Measurements from ENCODE around the gene CACNG7.

CACNG7 gene

DNA sequence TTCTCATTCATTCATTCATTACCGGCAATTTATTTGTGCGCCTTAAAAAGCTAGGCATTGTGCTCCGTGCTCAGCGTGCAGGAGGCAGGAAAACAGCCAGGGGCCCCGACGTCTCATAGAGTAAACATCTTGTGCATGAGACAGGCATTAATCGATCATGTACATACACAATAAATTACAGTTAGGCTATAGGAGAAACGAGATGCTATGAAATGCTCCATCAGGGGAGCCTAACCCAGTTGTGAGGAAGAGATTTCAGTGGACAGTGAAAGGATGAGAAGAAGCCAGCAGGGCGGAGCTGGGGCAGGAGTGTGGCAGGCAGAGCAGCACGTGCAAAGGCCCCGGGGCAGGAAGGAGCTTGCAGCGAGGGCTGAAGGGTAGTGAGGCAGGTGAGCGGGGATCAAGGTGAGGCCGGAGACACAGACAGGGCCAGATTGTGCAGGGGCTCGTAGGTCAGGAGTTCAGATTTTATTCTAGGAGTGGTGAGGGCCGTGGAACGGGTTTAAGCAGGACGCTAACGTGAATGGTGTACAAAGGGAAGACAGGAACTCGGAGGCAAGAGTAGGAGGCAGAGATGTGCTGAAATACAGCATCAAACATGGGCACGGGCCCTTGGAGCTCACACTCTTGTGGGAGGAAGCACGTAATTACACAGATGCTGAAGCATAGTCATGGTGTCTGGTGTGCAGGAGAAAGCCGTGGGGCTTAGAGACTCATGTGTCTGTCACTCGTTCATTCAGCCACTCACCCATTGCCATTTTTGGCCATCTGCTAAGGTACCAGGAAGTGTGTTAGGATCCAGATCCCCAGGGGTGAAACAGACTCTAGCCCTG lies 74.6 kb downstream of the CACNG7 start:
- DNase-seq, result no peak

- no peak for DNase-seq
Observed at GRCh38 chr19:53985863-53986262, 76.8 kb downstream of the CACNG7 start.

- no peak for DNase-seq
Observed at GRCh38 chr19:53988981-53989380, 79.9 kb downstream of the CACNG7 start.

- DNase-seq, result no peak
Observed at GRCh38 chr19:53989600-53990533, 80.8 kb downstream of the CACNG7 start.

DNA sequence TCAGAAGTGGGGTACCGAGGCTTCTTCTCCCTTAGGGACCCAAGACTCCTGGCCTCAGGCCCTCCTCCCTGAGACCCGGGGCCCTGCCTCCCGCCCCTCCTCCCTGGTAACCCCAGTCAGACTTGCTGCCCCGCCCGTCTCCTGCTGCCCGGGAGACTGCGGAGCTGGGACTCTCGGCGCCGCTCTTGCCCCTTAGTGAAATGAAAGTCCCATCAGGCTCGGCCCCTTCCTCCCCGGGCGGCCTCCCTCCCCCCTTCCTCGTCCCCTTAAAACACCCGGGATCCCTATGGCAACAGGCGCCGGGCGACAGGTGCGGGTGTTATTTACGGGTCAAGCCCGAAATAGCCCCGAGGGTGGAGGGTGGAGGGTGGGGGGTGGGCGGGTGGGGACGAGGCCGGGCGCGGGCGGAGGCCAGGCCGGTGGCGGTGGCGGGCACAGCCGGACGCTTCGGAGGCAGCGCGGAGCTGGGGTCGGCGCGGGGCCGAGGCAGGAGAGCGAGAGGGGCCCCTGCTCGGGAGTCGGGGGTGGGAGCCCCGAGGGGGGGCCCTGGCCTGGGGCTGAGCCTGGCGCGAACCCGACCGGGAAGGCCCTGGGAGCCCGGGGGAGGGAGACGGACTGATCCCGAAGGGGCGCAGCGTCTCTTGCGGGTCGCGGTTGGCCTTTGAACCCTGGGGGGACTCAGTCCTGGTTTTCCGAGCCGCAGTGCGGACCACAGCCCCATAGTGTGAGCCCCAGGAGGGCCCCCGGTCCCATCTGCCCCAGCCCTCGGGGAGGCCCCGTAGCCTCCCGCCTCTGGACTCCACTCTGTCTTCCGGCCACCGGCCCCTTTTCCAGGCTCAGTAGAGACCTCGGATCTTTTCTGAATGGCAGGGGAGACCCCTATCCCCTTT lies 82.4 kb downstream of the CACNG7 start, which contains the start of gene CACNG6:
TSS of gene CACNG6 (plus strand) at position 414 of the 890 bp plus-strand sequence. CDS start 1,241 bp downstream, outside the sequence.
- no peak for DNase-seq

DNA sequence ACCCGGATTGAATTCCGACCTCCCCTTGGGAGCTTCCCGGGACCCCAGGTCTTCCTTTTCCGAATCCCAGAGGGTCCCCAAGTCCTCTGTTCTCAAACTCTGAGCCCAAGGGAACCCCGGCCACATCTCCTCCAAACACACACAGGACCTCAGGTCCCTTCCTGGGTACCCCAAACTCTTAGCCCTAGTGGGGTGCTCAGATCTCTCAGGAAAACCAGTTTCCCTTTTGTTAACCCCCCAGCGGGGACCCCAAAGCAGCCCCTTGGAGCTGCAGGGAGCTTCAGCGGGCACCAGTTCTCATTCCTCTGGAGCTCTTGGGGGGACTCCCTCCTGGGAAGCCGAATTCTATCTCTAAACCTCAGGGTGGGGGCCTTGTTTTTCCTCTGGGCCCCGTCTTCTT lies 83.1 kb downstream of the CACNG7 start:
- DNase-seq, result no peak

- DNase-seq, result no peak
Observed at GRCh38 chr19:53992815-53993214, 83.7 kb downstream of the CACNG7 start.

DNA sequence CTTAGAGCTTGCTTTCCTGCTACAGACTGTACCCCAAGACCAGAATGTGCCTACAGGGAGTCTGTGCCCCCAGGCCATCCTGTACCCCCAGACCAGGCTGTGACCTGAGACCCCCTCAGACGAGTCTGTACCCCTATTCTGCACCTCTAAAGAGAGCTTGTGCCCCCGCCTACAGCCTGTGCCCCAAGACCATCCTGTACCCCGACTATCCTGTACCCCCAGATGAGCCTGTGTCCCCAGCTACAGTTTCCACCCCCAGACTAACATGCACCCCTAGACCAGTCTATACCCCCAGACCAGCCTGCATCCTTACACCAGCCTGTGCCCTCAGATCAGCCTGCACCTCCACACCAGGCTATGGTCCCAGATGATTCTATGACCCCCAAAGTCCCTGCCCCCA lies 84.4 kb downstream of the CACNG7 start:
- DNase-seq, result no peak

Measured in amniotic stem cell (primary cell).